NT2/D1 (cell line): ENCODE measurements around the gene GABARAP.
A peak's percentile ranks its signal among the peaks of the same experiment; 100 is the strongest.

Experiments
- DNase-seq: peaks from one replicate; pipeline ENCODE4 v3.0.0-alpha.2; 2011; ENCODE audit warnings: low read depth, low spot score
- H3K27me3 ChIP-seq: 2 replicates; pipeline ENCODE4 v1.6.0; 2011; ENCODE audit warnings: mild to moderate bottlenecking; ENCODE audit not compliant: insufficient read length, insufficient read depth
- H3K36me3 ChIP-seq: 2 replicates; pipeline ENCODE4 v1.6.1; 2011; ENCODE audit warnings: mild to moderate bottlenecking, low read length, mixed read lengths; ENCODE audit not compliant: insufficient read depth, insufficient read length
- H3K4me1 ChIP-seq: 2 replicates; pipeline ENCODE4 v1.5.1; 2011; ENCODE audit not compliant: insufficient read depth, insufficient read length
- H3K4me3 ChIP-seq: 2 replicates; pipeline ENCODE4 v1.5.1; 2011; ENCODE audit warnings: low read depth; ENCODE audit not compliant: insufficient read length
- H3K9ac ChIP-seq: 2 replicates; pipeline ENCODE4 v1.6.0; 2011; ENCODE audit warnings: low read depth; ENCODE audit not compliant: insufficient read length
- H3K9me3 ChIP-seq: 2 replicates; pipeline ENCODE4 v1.5.1; 2011; ENCODE audit warnings: mild to moderate bottlenecking, low read length; ENCODE audit not compliant: insufficient read depth
- SUZ12 ChIP-seq: IDR thresholded peaks from 2 replicates; pipeline ENCODE4 v1.6.1; 2011; ENCODE audit not compliant: insufficient read length, insufficient read depth; ENCODE audit errors: extremely low read depth
- YY1 ChIP-seq: IDR thresholded peaks from 2 replicates; pipeline ENCODE4 v1.6.1; 2011; ENCODE audit not compliant: insufficient read length, insufficient read depth
- ZNF274 ChIP-seq: IDR thresholded peaks from 2 replicates; pipeline ENCODE4 v1.6.1; 2011; ENCODE audit warnings: mild to moderate bottlenecking, low read depth, low read length

The GABARAP gene

GRCh38 chr17:7191069-7191468, 51.2 kb downstream of the GABARAP start:
- H3K27me3 ChIP-seq, result no peaks in the 10 kb centered on the region
- H3K9ac ChIP-seq, result no peak overlapping the region
- H3K4me1 ChIP-seq, result peaks cover 6% of the 10 kb centered on the region
- peaks cover 41% of the 10 kb centered on the region for H3K36me3 ChIP-seq
- no peak overlapping the region for H3K4me3 ChIP-seq
- no peaks in the 10 kb centered on the region for H3K9me3 ChIP-seq
- no peak for TF ChIP-seq YY1
- TF ChIP-seq ZNF274, result no peak
- no peak for TF ChIP-seq SUZ12
- DNase-seq, result no peak

GRCh38 chr17:7190276-7190917, 51.9 kb downstream of the GABARAP start:
- H3K27me3 ChIP-seq, result no peaks in the 10 kb centered on the region
- H3K9me3 ChIP-seq, result no peaks in the 10 kb centered on the region
- no peak for DNase-seq
- H3K9ac ChIP-seq, result peak overlapping the region; percentile 21
- H3K36me3 ChIP-seq, result peaks cover 34% of the 10 kb centered on the region
- H3K4me1 ChIP-seq, result peaks cover 6% of the 10 kb centered on the region
- no peak for TF ChIP-seq ZNF274
- TF ChIP-seq SUZ12, result no peak
- no peak for TF ChIP-seq YY1
- H3K4me3 ChIP-seq, result no peak overlapping the region
